ENCODE measurements around the gene TRAPPC10.

DNA sequence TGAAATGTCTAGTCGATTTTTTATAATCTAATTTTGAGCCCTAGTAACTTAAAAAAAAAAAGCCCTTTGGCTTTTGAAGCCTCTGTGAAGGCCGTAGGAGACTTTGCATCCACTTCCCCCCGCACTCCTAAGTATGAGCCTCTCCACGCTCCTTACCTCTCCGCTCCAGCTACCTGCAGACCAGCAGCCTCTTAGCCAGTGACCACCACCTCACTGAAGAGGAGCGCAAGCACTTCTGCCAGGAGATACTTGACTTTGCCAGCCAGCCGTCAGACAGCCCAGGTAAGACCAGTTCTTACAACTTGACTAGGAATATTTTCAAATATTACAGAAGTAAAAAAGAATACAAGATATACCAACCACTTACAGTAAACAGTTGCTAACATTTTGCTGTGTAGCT lies 67.7 kb downstream of the TRAPPC10 start:
- TF ChIP-seq CTCF (IDR thresholded peaks at IDR 0.05; ENCODE audit: insufficient read depth, low read length) = no peak
- no peak for TF ChIP-seq POLR2AphosphoS5 (IDR thresholded peaks at IDR 0.05; ENCODE audit: low read depth)
- no peak for TF ChIP-seq GABPA (IDR thresholded peaks at IDR 0.05; ENCODE audit: low read depth)
- no peak for TF ChIP-seq REST (IDR thresholded peaks at IDR 0.05; ENCODE audit: insufficient replicate concordance, low read depth)
